ENCODE data around the gene KRTAP5-10. TPM values are rescaled to one million over a fixed set of nuclear protein-coding genes. Genes with fewer than 3 reads are reported as not detected.
A peak's percentile ranks its signal among the peaks of the same experiment; 100 is the strongest.
"Not testable (repeated sequence)": the region's sequence is repeated elsewhere in the genome, so short reads cannot be mapped to it uniquely, and the experiment has no call there.

KRTAP5-10 gene
- total and polyA plus RNA-seq, 12 donors = not detected

- no peak for DNase-seq
- no peak overlapping the region for H3K27ac ChIP-seq
- no peak for ATAC-seq
- no peak overlapping the region for H3K4me3 ChIP-seq
- no peaks in the 10 kb centered on the region for H3K36me3 ChIP-seq
- peaks cover 0 to 6% (median 0%) of the 10 kb centered on the region in 9 donors for H3K4me1 ChIP-seq
- 77 to 85% methylated on average over 4 of the region's 4 CpGs for WGBS, 2 donors
- intact Hi-C loops (cut with DNase I) = no loop called here
- TF ChIP-seq CTCF (IDR thresholded peaks at IDR 0.05) = no peak
- H3K9me3 ChIP-seq = no peaks in the 10 kb centered on the region
- peaks cover 0 to 39% (median 20%) of the 10 kb centered on the region in 7 donors for H3K27me3 ChIP-seq
These were observed 10.5 kb downstream of the KRTAP5-10 start for GRCh38 chr11:71575723-71576424.

- ATAC-seq; H3K4me3 ChIP-seq; H3K4me1 ChIP-seq; DNase-seq; intact Hi-C loops (cut with DNase I); H3K27ac ChIP-seq; H3K36me3 ChIP-seq; H3K9me3 ChIP-seq: not testable (repeated sequence)
- H3K27me3 ChIP-seq = peaks cover 0 to 42% (median 20%) of the 10 kb centered on the region in 7 donors
- 86 to 91% methylated on average over 37 to 38 of the region's 41 CpGs for WGBS, 2 donors
These were observed 11.5 kb downstream of the KRTAP5-10 start for GRCh38 chr11:71576688-71577465.

GRCh38 chr11:71577469-71578004 lies 12.2 kb downstream of the KRTAP5-10 start:
- Histone ChIP-seq H3K4me3 (no peak overlapping the region), H3K9me3 (no peaks in the 10 kb centered on the region), H3K27ac (no peak overlapping the region), H3K27me3 (peaks cover 0 to 48% (median 17%) of the 10 kb centered on the region in 7 donors), H3K36me3 (no peaks in the 10 kb centered on the region), H3K4me1 (peaks cover 0 to 6% (median 0%) of the 10 kb centered on the region in 9 donors)
- intact Hi-C loops (cut with DNase I) = no loop called here
- TF ChIP-seq CTCF (IDR thresholded peaks at IDR 0.05) = no peak
- peak in 1 of 8 donors; percentile 7 for ATAC-seq
- 94 to 97% methylated on average over 7 of the region's 7 CpGs for WGBS, 2 donors
- DNase-seq = no peak

- H3K9me3 ChIP-seq; H3K27ac ChIP-seq; H3K36me3 ChIP-seq; intact Hi-C loops (cut with DNase I); DNase-seq; H3K4me3 ChIP-seq; H3K4me1 ChIP-seq; ATAC-seq: not testable (repeated sequence)
- H3K27me3 ChIP-seq = peaks cover 0 to 48% (median 19%) of the 10 kb centered on the region in 7 donors
- WGBS, 2 donors = 63 to 67% methylated on average over 7 of the region's 7 CpGs
These were observed 14.2 kb downstream of the KRTAP5-10 start for GRCh38 chr11:71579513-71579912.
